Neural progenitor cell (in vitro differentiated cells): ENCODE measurements around the gene DEDD.

Source experiments
- CTCF ChIP-seq: fragments of 200-600 bp; sonication (generic); IDR thresholded peaks from 2 replicates; pipeline ENCODE4 v1.5.1; 2017; ENCODE audit warnings: antibody characterized with exemption, mild to moderate bottlenecking
- EZH2 ChIP-seq: fragments of 200-600 bp; sonication (generic); IDR thresholded peaks from 2 replicates; pipeline ENCODE4 v1.6.1; 2017; ENCODE audit warnings: antibody characterized with exemption, mild to moderate bottlenecking, moderate library complexity
- EZH2phosphoT487 ChIP-seq: fragments of 200-600 bp; sonication (generic); IDR thresholded peaks from 2 replicates; pipeline ENCODE4 v1.6.1; 2017; ENCODE audit warnings: antibody characterized with exemption

- TF ChIP-seq CTCF = no peak
- no peak for TF ChIP-seq EZH2
- no peak for TF ChIP-seq EZH2phosphoT487
These were observed 50.0 kb downstream of the DEDD start for GRCh38 chr1:161082483-161082882.
